Measurements from ENCODE around the gene LAYN.

LAYN gene

DNA sequence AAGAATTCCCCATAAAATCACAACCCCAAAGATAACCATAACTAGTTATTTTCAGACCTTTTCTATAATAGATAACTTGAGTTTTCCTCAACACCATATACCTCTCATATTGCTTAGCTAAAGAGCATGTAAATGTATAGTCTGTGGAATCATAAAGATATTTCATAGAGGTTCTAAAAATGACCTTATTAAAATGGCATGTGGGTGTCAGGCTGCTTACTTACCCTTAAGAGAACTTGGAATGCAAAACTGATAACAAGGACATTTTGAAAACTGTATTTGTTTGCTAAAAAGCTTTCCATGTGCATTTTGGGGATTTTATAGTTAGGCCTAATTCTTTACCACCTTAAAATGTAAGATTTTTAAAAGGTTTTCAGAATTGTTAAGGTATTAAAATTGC, 66.5 kb downstream of the LAYN start:
- H3K27me3 ChIP-seq (ENCODE audit: control insufficient read depth, low read length): no peaks in the 10 kb centered on the region
- TF ChIP-seq EZH2phosphoT487 (IDR thresholded peaks at IDR 0.05; ENCODE audit: borderline replicate concordance, low read length): no peak
- TF ChIP-seq, protein P1, sequence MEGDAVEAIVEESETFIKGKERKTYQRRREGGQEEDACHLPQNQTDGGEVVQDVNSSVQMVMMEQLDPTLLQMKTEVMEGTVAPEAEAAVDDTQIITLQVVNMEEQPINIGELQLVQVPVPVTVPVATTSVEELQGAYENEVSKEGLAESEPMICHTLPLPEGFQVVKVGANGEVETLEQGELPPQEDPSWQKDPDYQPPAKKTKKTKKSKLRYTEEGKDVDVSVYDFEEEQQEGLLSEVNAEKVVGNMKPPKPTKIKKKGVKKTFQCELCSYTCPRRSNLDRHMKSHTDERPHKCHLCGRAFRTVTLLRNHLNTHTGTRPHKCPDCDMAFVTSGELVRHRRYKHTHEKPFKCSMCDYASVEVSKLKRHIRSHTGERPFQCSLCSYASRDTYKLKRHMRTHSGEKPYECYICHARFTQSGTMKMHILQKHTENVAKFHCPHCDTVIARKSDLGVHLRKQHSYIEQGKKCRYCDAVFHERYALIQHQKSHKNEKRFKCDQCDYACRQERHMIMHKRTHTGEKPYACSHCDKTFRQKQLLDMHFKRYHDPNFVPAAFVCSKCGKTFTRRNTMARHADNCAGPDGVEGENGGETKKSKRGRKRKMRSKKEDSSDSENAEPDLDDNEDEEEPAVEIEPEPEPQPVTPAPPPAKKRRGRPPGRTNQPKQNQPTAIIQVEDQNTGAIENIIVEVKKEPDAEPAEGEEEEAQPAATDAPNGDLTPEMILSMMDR (IDR thresholded peaks at IDR 0.05; ENCODE audit: low read depth, low read length, poor library complexity, severe bottlenecking): no peak
- peaks cover 77% of the 10 kb centered on the region for H3K79me2 ChIP-seq (ENCODE audit: control insufficient read depth, low read length)
- peaks cover 21% of the 10 kb centered on the region for H3K4me1 ChIP-seq (ENCODE audit: control insufficient read depth, low read length)
- peaks cover 8% of the 10 kb centered on the region for H3F3A ChIP-seq (ENCODE audit: control insufficient read depth, insufficient read depth)
- H4K20me1 ChIP-seq (ENCODE audit: control insufficient read depth, insufficient read depth, low read depth, low read length): peaks cover 18% of the 10 kb centered on the region; the same call in 1 of the 2 replicates
- H3K36me3 ChIP-seq (ENCODE audit: control insufficient read depth, low read length): peaks cover 6% of the 10 kb centered on the region
- no peak overlapping the region for H3K4me2 ChIP-seq (ENCODE audit: low read length)
- H3K9me2 ChIP-seq (replicated peaks; ENCODE audit: control insufficient read depth, low read length): no peaks in the 10 kb centered on the region
- no peaks in the 10 kb centered on the region for H3K9me3 ChIP-seq (ENCODE audit: control insufficient read depth, insufficient read depth, low read length)
- no peak overlapping the region for H3K4me3 ChIP-seq (ENCODE audit: low read length)
- H3K27ac ChIP-seq (ENCODE audit: low read depth, low read length): no peak overlapping the region

DNA sequence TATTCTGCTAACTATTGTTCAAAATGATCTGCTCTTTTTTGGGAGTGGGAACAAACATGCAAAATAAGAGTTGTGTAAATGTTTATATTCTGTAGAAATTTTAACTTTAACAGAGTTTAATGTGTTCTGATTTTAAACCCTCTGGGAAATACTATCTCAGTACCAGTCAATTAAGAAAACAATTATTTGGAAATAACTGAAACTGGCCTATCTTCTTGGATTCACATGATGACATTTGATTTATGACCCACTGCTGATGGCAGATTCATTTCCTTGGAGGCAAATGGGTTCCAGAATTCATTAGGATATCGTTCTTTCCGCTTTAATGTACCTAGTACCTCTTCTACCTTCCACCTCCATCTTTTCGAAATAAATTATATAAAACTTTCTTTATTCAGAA, 67.2 kb downstream of the LAYN start:
- peaks cover 18% of the 10 kb centered on the region; the same call in 1 of the 2 replicates for H4K20me1 ChIP-seq (ENCODE audit: control insufficient read depth, insufficient read depth, low read depth, low read length)
- H3K27ac ChIP-seq (ENCODE audit: low read depth, low read length): no peak overlapping the region
- H3K36me3 ChIP-seq (ENCODE audit: control insufficient read depth, low read length): peaks cover 10% of the 10 kb centered on the region
- H3K9me3 ChIP-seq (ENCODE audit: control insufficient read depth, insufficient read depth, low read length): no peaks in the 10 kb centered on the region
- H3K27me3 ChIP-seq (ENCODE audit: control insufficient read depth, low read length): no peaks in the 10 kb centered on the region
- TF ChIP-seq EZH2phosphoT487 (IDR thresholded peaks at IDR 0.05; ENCODE audit: borderline replicate concordance, low read length): no peak
- TF ChIP-seq, protein P1 (IDR thresholded peaks at IDR 0.05; ENCODE audit: low read depth, low read length, poor library complexity, severe bottlenecking): no peak
- H3K4me1 ChIP-seq (ENCODE audit: control insufficient read depth, low read length): peaks cover 21% of the 10 kb centered on the region
- H3K79me2 ChIP-seq (ENCODE audit: control insufficient read depth, low read length): peaks cover 80% of the 10 kb centered on the region
- H3K9me2 ChIP-seq (replicated peaks; ENCODE audit: control insufficient read depth, low read length): no peaks in the 10 kb centered on the region
- no peak overlapping the region for H3K4me3 ChIP-seq (ENCODE audit: low read length)
- H3F3A ChIP-seq (ENCODE audit: control insufficient read depth, insufficient read depth): peaks cover 13% of the 10 kb centered on the region
- no peak overlapping the region for H3K4me2 ChIP-seq (ENCODE audit: low read length)
